Ovary (tissue), 9 donors: ENCODE data around the gene HSPA6. TPM values are rescaled to one million over a fixed set of nuclear protein-coding genes. Genes with fewer than 3 reads are reported as not detected.

Experiments
- polyA plus RNA-seq, 2 donors: library from polyadenylated mRNA; stranded (reverse); fragments of 200-250 nt in 1 of 2; fragments of 350-450 nt in 1 of 2; fragmentation: Illumina TruSeq in 1 of 2; extraction: RNeasy Lipid Tissue Mini Kit (QIAGEN cat#74804) in 1 of 2; gene quantifications; one replicate each; pipeline ENCODE4 v1.2.3, GENCODE V29; 2013 to 2014
- total RNA-seq, 7 donors: library from RNA; depleted of rRNA in 2 of 7; stranded (reverse); fragments of >200 nt in 2 of 7; fragmentation: NEBNext Ultra II Directional in 3 of 7; extraction: Animal tissue kit (Norgen Biotek cat#: 25700) in 3 of 7; gene quantifications; one replicate each; pipeline versions ENCODE4 v1.1.0 to v1.2.4, GENCODE V29; 2016 to 2023
- donor health status: DM: no; HTN: no; CAD: no; lungs with moderate emphysema.
- donor health status: DM: no; HTN: no; CAD: no.
- donor health status: Bipolar disorder and iron deficiency.
- donor health status: DM: yes; HTN: yes; CAD: no.
- donor health status: DM: no; HTN: no; CAD: no.
- donor health status: DM: yes; HTN: yes; CAD: no.

Gene HSPA6
- total and polyA plus RNA-seq, 9 donors, result 0.87 to 7.9 (median 1.6) TPM

Other genes with a start within 250 kb of the HSPA6 start
- gene MPZ, start 214.6 kb upstream of the HSPA6 start, total RNA-seq, result 1 to 10 TPM; 1.4 to 3.8 (median 2.5) TPM
- 1 to 10 TPM; 2.3 to 9.3 TPM for gene MPZ, start 214.6 kb upstream of the HSPA6 start, polyA plus RNA-seq
- gene SDHC, start 210.2 kb upstream of the HSPA6 start, total RNA-seq, result 100 to 1,000 TPM in 5 of 7 donors, 10 to 100 TPM in 2; 12.6 to 149 (median 126) TPM
- 100 to 1,000 TPM; 115 to 327 TPM for gene SDHC, start 210.2 kb upstream of the HSPA6 start, polyA plus RNA-seq
- gene CFAP126, start 156.7 kb upstream of the HSPA6 start, total RNA-seq, result 10 to 100 TPM in 1 of 7 donors, 1 to 10 TPM in 3, not detected in 3; 1.5 to 15.2 (median 2.5) TPM
- under 1 TPM in 1 of 2 donors, not detected in 1; 0.11 TPM for gene CFAP126, start 156.7 kb upstream of the HSPA6 start, polyA plus RNA-seq
- 10 to 100 TPM; 11.2 to 28.2 (median 15.1) TPM for gene FCGR2A, start 19.1 kb upstream of the HSPA6 start, total RNA-seq
- 10 to 100 TPM in 1 of 2 donors, 1 to 10 TPM in 1; 6.9 to 74.0 TPM for gene FCGR2A, start 19.1 kb upstream of the HSPA6 start, polyA plus RNA-seq
- gene FCGR3A, start 25.3 kb downstream of the HSPA6 start, total RNA-seq, result 10 to 100 TPM in 1 of 7 donors, 1 to 10 TPM in 6; 4.7 to 24.2 (median 6.6) TPM
- gene FCGR3A, start 25.3 kb downstream of the HSPA6 start, polyA plus RNA-seq, result 10 to 100 TPM in 1 of 2 donors, 1 to 10 TPM in 1; 7.7 to 44.3 TPM
- gene FCGR3B, start 106.6 kb downstream of the HSPA6 start, total RNA-seq, result 1 to 10 TPM in 2 of 7 donors, under 1 TPM in 4, not detected in 1; 0.53 to 1.6 (median 0.92) TPM
- 1 to 10 TPM in 1 of 2 donors, under 1 TPM in 1; 0.19 to 6.4 TPM for gene FCGR3B, start 106.6 kb downstream of the HSPA6 start, polyA plus RNA-seq
- gene FCGR2B, start 138.6 kb downstream of the HSPA6 start, total RNA-seq, result 10 to 100 TPM in 1 of 7 donors, 1 to 10 TPM in 5, under 1 TPM in 1; 0.89 to 14.3 (median 4.2) TPM
- gene FCGR2B, start 138.6 kb downstream of the HSPA6 start, polyA plus RNA-seq, result 10 to 100 TPM in 1 of 2 donors, 1 to 10 TPM in 1; 3.8 to 31.7 TPM
- gene FCRLA, start 182.7 kb downstream of the HSPA6 start, total RNA-seq, result under 1 TPM in 2 of 7 donors, not detected in 5; 0.31 to 0.80 TPM
- gene FCRLA, start 182.7 kb downstream of the HSPA6 start, polyA plus RNA-seq, result under 1 TPM; 0.06 to 0.42 TPM
- gene FCRLB, start 197.0 kb downstream of the HSPA6 start, total RNA-seq, result 1 to 10 TPM in 5 of 7 donors, under 1 TPM in 2; 0.24 to 4.6 (median 1.2) TPM
- under 1 TPM; 0.32 to 0.99 TPM for gene FCRLB, start 197.0 kb downstream of the HSPA6 start, polyA plus RNA-seq
- gene DUSP12, start 225.2 kb downstream of the HSPA6 start, total RNA-seq, result 10 to 100 TPM; 15.0 to 28.9 (median 19.8) TPM
- 10 to 100 TPM; 16.9 to 26.4 TPM for gene DUSP12, start 225.2 kb downstream of the HSPA6 start, polyA plus RNA-seq
- 10 to 100 TPM; 20.9 to 31.3 (median 24.5) TPM for gene ATF6, start 241.8 kb downstream of the HSPA6 start, total RNA-seq
- gene ATF6, start 241.8 kb downstream of the HSPA6 start, polyA plus RNA-seq, result 10 to 100 TPM in 1 of 2 donors, 1 to 10 TPM in 1; 7.9 to 23.4 TPM